Sciatic nerve (tissue), 2 donors: ENCODE measurements around the gene GATAD2A. TPM values are rescaled to one million over a fixed set of nuclear protein-coding genes. Genes with fewer than 3 reads are reported as not detected.
A peak's percentile ranks its signal among the peaks of the same experiment; 100 is the strongest.

Experiments used
- ATAC-seq: fragments of 200-7000 bp; cut with Tn5 transposase; one replicate; pipeline ENCODE4 v1.9.1; 2020; ENCODE audit warnings: mild to moderate bottlenecking, moderate library complexity
- DNase-seq: peaks from one replicate; pipeline ENCODE4 v3.0.0-alpha.2; 2020; ENCODE audit warnings: low spot score
- intact Hi-C: fragments of 100-400 bp; cut with DNase I; formaldehyde crosslinking; loops from one replicate; pipeline ENCODE4 v1.14.2; 2022
- total RNA-seq: library from RNA; stranded (reverse); fragmentation: NEBNext Ultra II Directional; extraction: Animal tissue kit (Norgen Biotek cat#: 25700); gene quantifications from one replicate; pipeline ENCODE4 v1.2.1, GENCODE V29; 2021
- donor health status: DM: no; HTN: no; CAD: no.
- donor health status: DM: no; HTN: no; CAD: no.

Gene GATAD2A
- total RNA-seq, 1 donor from 2014 or later = 57.7 TPM

- intact Hi-C loops = no loop called here
- DNase-seq (peak; percentile 89), ATAC-seq (peak; percentile 73)
Measured at GRCh38 chr19:19514215-19514657, 108.8 kb downstream of the GATAD2A start.

GRCh38 chr19:19514881-19515641, 109.6 kb downstream of the GATAD2A start, which contains the start of gene TSSK6:
Gene TSSK6 (minus strand): TSS chr19:19515548. CDS start chr19:19515427, 121 bp downstream.
- ATAC-seq = peak; percentile 2
- no peak for DNase-seq
- intact Hi-C loops = no loop called here

GRCh38 chr19:19515642-19516519, 110.4 kb downstream of the GATAD2A start, which contains the start of gene NDUFA13:
Gene NDUFA13 (plus strand): TSS chr19:19516225. CDS start chr19:19516239, 14 bp downstream.
- DNase-seq (peak; percentile 95), ATAC-seq (peak; percentile 96)
- intact Hi-C loops = no loop called here

GRCh38 chr19:19517235-19517619, 111.8 kb downstream of the GATAD2A start:
- intact Hi-C loops = no loop called here
- DNase-seq (no peak), ATAC-seq (no peak)

- ATAC-seq (no peak), DNase-seq (no peak)
- intact Hi-C loops = no loop called here
Measured at GRCh38 chr19:19520989-19521388, 115.5 kb downstream of the GATAD2A start.

GRCh38 chr19:19523177-19523576, 117.7 kb downstream of the GATAD2A start:
- DNase-seq (no peak), ATAC-seq (no peak)
- intact Hi-C loops = no loop called here

- ATAC-seq (no peak), DNase-seq (no peak)
- intact Hi-C loops = no loop called here
Measured at GRCh38 chr19:19524053-19524452, 118.6 kb downstream of the GATAD2A start.

- ATAC-seq (no peak), DNase-seq (no peak)
- intact Hi-C loops = no loop called here
Measured at GRCh38 chr19:19525611-19526380, 120.3 kb downstream of the GATAD2A start.

GRCh38 chr19:19526581-19527370, 121.3 kb downstream of the GATAD2A start:
- intact Hi-C loops = no loop called here
- DNase-seq = no peak
- no peak for ATAC-seq

GRCh38 chr19:19527371-19527656, 121.8 kb downstream of the GATAD2A start:
- no peak for ATAC-seq
- no peak for DNase-seq
- intact Hi-C loops = no loop called here

GRCh38 chr19:19527674-19528625, 122.5 kb downstream of the GATAD2A start:
- DNase-seq (no peak), ATAC-seq (no peak)
- intact Hi-C loops = no loop called here

- DNase-seq = no peak
- intact Hi-C loops = no loop called here
- ATAC-seq = no peak
Measured at GRCh38 chr19:19528721-19529490, 123.4 kb downstream of the GATAD2A start, which contains the start of gene YJEFN3. Gene YJEFN3 (plus strand): TSS chr19:19528911. CDS start chr19:19528933, 22 bp downstream.

- intact Hi-C loops = no loop called here
- no peak for DNase-seq
- no peak for ATAC-seq
Measured at GRCh38 chr19:19529783-19530422, 124.4 kb downstream of the GATAD2A start.

GRCh38 chr19:19530423-19530804, 124.9 kb downstream of the GATAD2A start:
- intact Hi-C loops = no loop called here
- DNase-seq = no peak
- no peak for ATAC-seq

- no peak for DNase-seq
- no peak for ATAC-seq
- intact Hi-C loops = no loop called here
Measured at GRCh38 chr19:19530889-19531288, 125.4 kb downstream of the GATAD2A start.
